Gastroesophageal sphincter (tissue), 3 donors: Measurements from ENCODE around the gene MAP4K2.

ENCODE experiments used
- EP300 ChIP-seq: sonication (generic); formaldehyde crosslinking; IDR thresholded peaks from one replicate; pipeline ENCODE4 v1.6.1; 2017; ENCODE audit warnings: antibody characterized with exemption, mild to moderate bottlenecking
- POLR2A ChIP-seq, 2 donors: fragments of 450-650 bp; IDR thresholded peaks; one replicate each; pipeline ENCODE4 v1.6.1; 2017; ENCODE audit warnings: antibody characterized with exemption in 2 of 2, mild to moderate bottlenecking in 2 of 2, moderate library complexity in 1 of 2
- TF ChIP-seq, protein P1 (sequence below), 4 experiments: fragments of 200-600 bp in 2 of 4; fragments of 450-650 bp in 2 of 4; sonication (generic) in 1 of 4; IDR thresholded peaks; one replicate each; pipeline ENCODE4 v1.5.1; 2017 to 2019; ENCODE audit warnings: antibody characterized with exemption in 4 of 4, mild to moderate bottlenecking in 2 of 4, moderate library complexity in 2 of 4

DNA sequence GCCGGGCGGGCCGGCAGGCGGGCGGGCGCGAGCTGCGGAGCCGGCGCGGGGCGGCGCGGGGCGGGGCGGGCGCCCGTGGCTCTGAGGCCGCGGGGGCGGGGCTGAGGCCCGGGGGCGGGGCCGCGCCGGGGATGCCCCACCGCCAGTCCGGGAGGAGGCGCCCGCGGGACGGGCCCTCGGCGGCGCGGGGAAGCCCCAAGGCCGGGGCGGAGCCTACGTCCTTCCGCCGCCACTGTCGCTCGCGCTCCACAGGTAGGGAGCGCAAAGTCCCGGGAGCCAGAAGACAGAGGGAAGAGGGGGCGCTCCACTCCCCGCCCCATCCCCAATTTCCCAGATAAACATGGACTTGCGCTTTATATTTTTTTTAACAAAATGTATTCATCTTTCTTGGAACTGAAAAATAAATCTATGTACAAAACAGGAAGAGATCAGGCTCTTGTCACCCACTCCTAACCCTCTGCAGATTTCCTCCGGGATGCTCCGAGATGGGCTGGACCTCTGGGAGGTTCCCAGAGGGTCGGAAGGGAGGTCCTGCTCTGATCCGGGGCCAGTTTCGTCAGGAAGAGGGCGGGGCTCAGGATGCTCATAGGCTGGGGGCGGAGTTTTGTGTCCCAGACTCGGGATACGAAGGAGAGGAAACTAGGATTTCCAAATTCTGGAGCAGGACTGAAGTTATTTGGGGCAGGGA, at the start of gene MAP4K2:
- TF ChIP-seq, protein P1, sequence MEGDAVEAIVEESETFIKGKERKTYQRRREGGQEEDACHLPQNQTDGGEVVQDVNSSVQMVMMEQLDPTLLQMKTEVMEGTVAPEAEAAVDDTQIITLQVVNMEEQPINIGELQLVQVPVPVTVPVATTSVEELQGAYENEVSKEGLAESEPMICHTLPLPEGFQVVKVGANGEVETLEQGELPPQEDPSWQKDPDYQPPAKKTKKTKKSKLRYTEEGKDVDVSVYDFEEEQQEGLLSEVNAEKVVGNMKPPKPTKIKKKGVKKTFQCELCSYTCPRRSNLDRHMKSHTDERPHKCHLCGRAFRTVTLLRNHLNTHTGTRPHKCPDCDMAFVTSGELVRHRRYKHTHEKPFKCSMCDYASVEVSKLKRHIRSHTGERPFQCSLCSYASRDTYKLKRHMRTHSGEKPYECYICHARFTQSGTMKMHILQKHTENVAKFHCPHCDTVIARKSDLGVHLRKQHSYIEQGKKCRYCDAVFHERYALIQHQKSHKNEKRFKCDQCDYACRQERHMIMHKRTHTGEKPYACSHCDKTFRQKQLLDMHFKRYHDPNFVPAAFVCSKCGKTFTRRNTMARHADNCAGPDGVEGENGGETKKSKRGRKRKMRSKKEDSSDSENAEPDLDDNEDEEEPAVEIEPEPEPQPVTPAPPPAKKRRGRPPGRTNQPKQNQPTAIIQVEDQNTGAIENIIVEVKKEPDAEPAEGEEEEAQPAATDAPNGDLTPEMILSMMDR (IDR thresholded peaks at IDR 0.05), result peak in 2 of 4 experiments; percentile 39 to 41
- no peak for TF ChIP-seq POLR2A (IDR thresholded peaks at IDR 0.05)
- no peak for TF ChIP-seq EP300
